Hepatocyte (in vitro differentiated cells): ENCODE measurements around the gene PYGO2. TPM values are rescaled to one million over a fixed set of nuclear protein-coding genes. Genes with fewer than 3 reads are reported as not detected.

Experiments
- DNase-seq: peaks from one replicate; pipeline ENCODE4 v3.0.0-alpha.2; 2016; ENCODE audit warnings: low spot score
- H2AFZ ChIP-seq: fragments of 200-600 bp; sonication (generic); 2 replicates; pipeline ENCODE4 v1.6.0; 2016; ENCODE audit warnings: antibody characterized with exemption, mild to moderate bottlenecking
- H3K27ac ChIP-seq: fragments of 200-600 bp; sonication (generic); 2 replicates; pipeline ENCODE4 v1.5.1; 2016; ENCODE audit warnings: mild to moderate bottlenecking
- H3K27me3 ChIP-seq: fragments of 200-600 bp; sonication (generic); 2 replicates; pipeline ENCODE4 v1.6.1; 2016
- H3K36me3 ChIP-seq: fragments of 200-600 bp; sonication (generic); replicated peaks from 2 replicates; pipeline ENCODE4 v1.5.1; 2016; ENCODE audit warnings: low read depth; ENCODE audit not compliant: insufficient read depth
- H3K4me1 ChIP-seq: fragments of 200-600 bp; sonication (generic); 2 replicates; pipeline ENCODE4 v1.5.1; 2016; ENCODE audit warnings: mild to moderate bottlenecking, moderate library complexity; ENCODE audit not compliant: insufficient read depth
- H3K4me2 ChIP-seq: fragments of 200-600 bp; sonication (generic); 2 replicates; pipeline ENCODE4 v1.6.0; 2016
- H3K4me3 ChIP-seq: fragments of 200-600 bp; sonication (generic); 2 replicates; pipeline ENCODE4 v1.5.1; 2016; ENCODE audit warnings: mild to moderate bottlenecking
- H3K79me2 ChIP-seq: fragments of 200-600 bp; sonication (generic); 2 replicates; pipeline ENCODE4 v1.6.0; 2017; ENCODE audit warnings: mild to moderate bottlenecking
- H3K9me2 ChIP-seq: fragments of 200-600 bp; sonication (generic); replicated peaks from 2 replicates; pipeline ENCODE4 v1.6.0; 2017; ENCODE audit warnings: mild to moderate bottlenecking; ENCODE audit not compliant: insufficient read depth
- H3K9me3 ChIP-seq: fragments of 200-600 bp; sonication (generic); 2 replicates; pipeline ENCODE4 v1.5.1; 2016; ENCODE audit warnings: low read depth, mild to moderate bottlenecking
- H4K20me1 ChIP-seq: fragments of 200-600 bp; sonication (generic); 2 replicates; pipeline ENCODE4 v1.6.0; 2016; ENCODE audit warnings: mild to moderate bottlenecking; ENCODE audit not compliant: insufficient read depth, poor library complexity, severe bottlenecking
- CTCF ChIP-seq: fragments of 200-600 bp; sonication (generic); IDR thresholded peaks from 2 replicates; pipeline ENCODE4 v1.5.1; 2016; ENCODE audit warnings: antibody characterized with exemption, mild to moderate bottlenecking; ENCODE audit not compliant: poor library complexity
- EZH2 ChIP-seq: fragments of 200-600 bp; sonication (generic); IDR thresholded peaks from 2 replicates; pipeline ENCODE4 v1.6.1; 2016; ENCODE audit warnings: antibody characterized with exemption, mild to moderate bottlenecking, borderline replicate concordance
- EZH2phosphoT487 ChIP-seq: fragments of 200-600 bp; sonication (generic); IDR thresholded peaks from one replicate; pipeline ENCODE4 v1.6.1; 2018; ENCODE audit warnings: antibody characterized with exemption, mild to moderate bottlenecking, low read depth, moderate library complexity; ENCODE audit not compliant: unreplicated experiment, severe bottlenecking
- WGBS: methylation state at CpG from one replicate; pipeline ENCODE4 v1.1.6; 2016; ENCODE audit warnings: low lambda C conversion rate; ENCODE audit errors: missing lambda C conversion rate; 5-methylcytosine and 5-hydroxymethylcytosine counted together
- polyA plus RNA-seq: library from polyadenylated mRNA; unstranded; fragments of >200 nt; fragmentation: Nextera tagmentation; extraction: Ambion mirVana; gene quantifications from 2 replicates; pipeline ENCODE4 v1.2.1, GENCODE V29; 2016
- total RNA-seq: library from RNA; depleted of rRNA; stranded (reverse); fragments of >200 nt; gene quantifications from 2 replicates; pipeline ENCODE4 v1.2.3, GENCODE V29; 2014

Gene PYGO2
- total and polyA plus RNA-seq, 2 experiments from 2014 or later, result 21.8 to 28.3 TPM

- H3K4me1 ChIP-seq, result no peaks in the 10 kb centered on the region
- no peak overlapping the region for H2AFZ ChIP-seq
- H4K20me1 ChIP-seq, result no peaks in the 10 kb centered on the region
- H3K27ac ChIP-seq, result no peak overlapping the region
- DNase-seq, result no peak
- 98% methylated on average over 3 of the region's 3 CpGs for WGBS
- H3K79me2 ChIP-seq, result no peaks in the 10 kb centered on the region
- H3K9me3 ChIP-seq, result no peaks in the 10 kb centered on the region
- no peaks in the 10 kb centered on the region for H3K27me3 ChIP-seq
- H3K4me3 ChIP-seq, result no peak overlapping the region
- no peaks in the 10 kb centered on the region for H3K9me2 ChIP-seq
- no peaks in the 10 kb centered on the region for H3K36me3 ChIP-seq
- H3K4me2 ChIP-seq, result no peak overlapping the region
- TF ChIP-seq CTCF (no peak), EZH2phosphoT487 (no peak), EZH2 (no peak)
These were observed 37.9 kb downstream of the PYGO2 start for GRCh38 chr1:154923695-154924094.

- DNase-seq, result no peak
- no peak for TF ChIP-seq EZH2
- no peak overlapping the region for H3K4me3 ChIP-seq
- no peaks in the 10 kb centered on the region for H4K20me1 ChIP-seq
- H3K4me2 ChIP-seq, result no peak overlapping the region
- no peak overlapping the region for H2AFZ ChIP-seq
- H3K9me2 ChIP-seq, result no peaks in the 10 kb centered on the region
- WGBS, result 75% methylated on average over 3 of the region's 3 CpGs
- H3K27ac ChIP-seq, result no peak overlapping the region
- H3K4me1 ChIP-seq, result no peaks in the 10 kb centered on the region
- no peaks in the 10 kb centered on the region for H3K79me2 ChIP-seq
- no peaks in the 10 kb centered on the region for H3K36me3 ChIP-seq
- H3K27me3 ChIP-seq, result no peaks in the 10 kb centered on the region
- H3K9me3 ChIP-seq, result no peaks in the 10 kb centered on the region
These were observed 48.3 kb downstream of the PYGO2 start for GRCh38 chr1:154913273-154913672.

GRCh38 chr1:154912755-154913154, 48.8 kb downstream of the PYGO2 start:
- H3K4me2 ChIP-seq, result no peak overlapping the region
- no peak overlapping the region for H3K4me3 ChIP-seq
- H3K36me3 ChIP-seq, result no peaks in the 10 kb centered on the region
- no peaks in the 10 kb centered on the region for H3K9me3 ChIP-seq
- no peaks in the 10 kb centered on the region for H3K9me2 ChIP-seq
- H3K27me3 ChIP-seq, result no peaks in the 10 kb centered on the region
- no peak for TF ChIP-seq EZH2phosphoT487
- TF ChIP-seq CTCF, result no peak
- H4K20me1 ChIP-seq, result no peaks in the 10 kb centered on the region
- 68% methylated on average over 2 of the region's 2 CpGs for WGBS
- no peak for DNase-seq
- no peak overlapping the region for H2AFZ ChIP-seq
- no peak overlapping the region for H3K27ac ChIP-seq
- no peaks in the 10 kb centered on the region for H3K4me1 ChIP-seq
- H3K79me2 ChIP-seq, result no peaks in the 10 kb centered on the region

GRCh38 chr1:154911691-154912550, 49.7 kb downstream of the PYGO2 start:
- Histone ChIP-seq H3K9me3 (no peaks in the 10 kb centered on the region), H3K27ac (no peak overlapping the region), H3K36me3 (no peaks in the 10 kb centered on the region), H3K4me1 (no peaks in the 10 kb centered on the region), H3K27me3 (no peaks in the 10 kb centered on the region), H3K4me2 (no peak overlapping the region), H3K9me2 (no peaks in the 10 kb centered on the region), H3K79me2 (no peaks in the 10 kb centered on the region), H3K4me3 (no peak overlapping the region), H2AFZ (no peak overlapping the region), H4K20me1 (no peaks in the 10 kb centered on the region)
- TF ChIP-seq EZH2 (no peak), EZH2phosphoT487 (no peak), CTCF (no peak)
- 91% methylated on average over 8 of the region's 8 CpGs for WGBS
- no peak for DNase-seq
